ENCODE measurements around the gene CACHD1.

DNA sequence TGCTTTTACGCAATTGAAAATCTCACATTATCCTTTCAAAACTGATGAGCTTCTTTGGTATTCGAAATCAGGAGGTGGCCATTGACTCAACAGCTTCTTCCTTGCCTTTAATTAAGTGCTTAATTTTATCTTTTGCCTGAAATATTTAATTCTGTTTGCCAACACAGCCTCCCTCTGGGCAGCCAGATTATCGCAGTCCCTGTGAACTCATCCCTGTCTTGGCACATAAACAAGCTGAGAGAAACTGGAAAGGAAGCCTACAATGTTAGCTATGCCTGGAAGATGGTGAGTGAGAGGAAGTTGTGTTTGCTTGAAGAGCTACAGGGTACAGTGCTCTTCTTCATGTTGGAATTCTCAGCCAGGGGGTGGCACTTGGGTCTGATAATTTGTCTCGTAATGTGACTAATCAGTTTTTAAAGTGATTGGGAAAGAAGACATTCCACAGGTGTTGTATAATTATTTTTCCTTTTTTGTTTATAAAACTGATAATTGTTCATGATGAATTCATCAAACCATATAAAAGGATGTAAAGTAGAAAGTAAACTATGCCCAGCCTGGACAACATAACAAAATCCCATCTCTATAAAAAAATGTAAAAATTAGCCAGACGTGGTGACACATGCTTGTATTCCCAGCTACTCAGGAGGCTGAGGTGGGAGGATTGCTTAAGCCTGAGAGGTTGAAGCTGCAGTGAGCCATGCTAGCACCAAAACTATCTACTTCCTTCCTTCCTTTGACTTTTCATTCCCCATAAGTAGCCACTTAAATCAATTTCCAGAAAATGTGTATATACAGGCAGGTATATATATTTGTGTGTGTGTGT is 184.8 kb downstream of the CACHD1 start:
- TF ChIP-seq, protein P1, sequence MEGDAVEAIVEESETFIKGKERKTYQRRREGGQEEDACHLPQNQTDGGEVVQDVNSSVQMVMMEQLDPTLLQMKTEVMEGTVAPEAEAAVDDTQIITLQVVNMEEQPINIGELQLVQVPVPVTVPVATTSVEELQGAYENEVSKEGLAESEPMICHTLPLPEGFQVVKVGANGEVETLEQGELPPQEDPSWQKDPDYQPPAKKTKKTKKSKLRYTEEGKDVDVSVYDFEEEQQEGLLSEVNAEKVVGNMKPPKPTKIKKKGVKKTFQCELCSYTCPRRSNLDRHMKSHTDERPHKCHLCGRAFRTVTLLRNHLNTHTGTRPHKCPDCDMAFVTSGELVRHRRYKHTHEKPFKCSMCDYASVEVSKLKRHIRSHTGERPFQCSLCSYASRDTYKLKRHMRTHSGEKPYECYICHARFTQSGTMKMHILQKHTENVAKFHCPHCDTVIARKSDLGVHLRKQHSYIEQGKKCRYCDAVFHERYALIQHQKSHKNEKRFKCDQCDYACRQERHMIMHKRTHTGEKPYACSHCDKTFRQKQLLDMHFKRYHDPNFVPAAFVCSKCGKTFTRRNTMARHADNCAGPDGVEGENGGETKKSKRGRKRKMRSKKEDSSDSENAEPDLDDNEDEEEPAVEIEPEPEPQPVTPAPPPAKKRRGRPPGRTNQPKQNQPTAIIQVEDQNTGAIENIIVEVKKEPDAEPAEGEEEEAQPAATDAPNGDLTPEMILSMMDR (IDR thresholded peaks at IDR 0.05) = peak in 6 of 12 donors; percentile 13 to 37 (median 23)
- no peak for TF ChIP-seq POLR2A (IDR thresholded peaks at IDR 0.05)
